Activated T-helper 1 cell treated with anti-CD3 and anti-CD28 coated beads, Interleukin-2, amount 50 U/mL, for 16 hours (primary cell): ENCODE results near the gene DDT.
"Not testable (repeated sequence)": the region's sequence is repeated elsewhere in the genome, so short reads cannot be mapped to it uniquely, and the experiment has no call there.

Experiments used
- DNase-seq, 2 donors: peaks; one replicate each; pipeline ENCODE4 v3.0.0-alpha.2; 2020; ENCODE audit warnings: low read depth in 1 of 2, low spot score in 1 of 2

Gene DDT

GRCh38 chr22:23989583-23990244 is 15.5 kb upstream of the DDT start:
- not testable (repeated sequence) for DNase-seq

DNA sequence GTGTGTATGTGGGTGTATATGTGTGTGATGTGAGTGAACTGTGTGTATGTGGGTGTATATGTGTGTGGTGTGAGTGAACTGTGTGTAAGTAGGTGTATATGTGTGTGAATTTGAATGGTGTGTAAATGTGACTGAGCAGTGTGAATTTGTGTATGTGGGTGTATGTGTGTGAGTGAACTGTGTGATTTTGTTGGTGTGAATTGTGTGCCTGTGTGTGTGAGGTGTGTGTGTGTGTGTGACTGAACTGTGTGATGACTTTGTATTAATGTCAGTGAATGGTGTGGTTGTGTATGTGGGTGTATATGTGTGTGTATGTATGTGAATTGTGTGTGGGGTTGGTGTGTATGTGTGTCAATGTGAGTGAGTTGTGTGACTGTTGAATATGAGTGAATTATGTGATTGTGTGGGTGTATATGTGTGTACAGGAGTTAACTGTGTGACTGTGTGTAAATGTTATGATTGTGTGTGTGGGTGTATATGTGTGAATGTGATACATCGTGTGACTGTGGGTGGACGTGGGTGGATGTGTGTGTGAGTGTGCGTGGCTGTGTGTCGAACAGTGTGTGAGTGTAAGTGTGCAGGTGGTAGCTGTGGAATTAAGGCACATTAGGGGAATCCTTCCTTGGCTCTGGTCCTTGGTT is 12.4 kb upstream of the DDT start:
- not testable (repeated sequence) for DNase-seq

- DNase-seq = not testable (repeated sequence)
Observed at GRCh38 chr22:23986089-23986488, 11.8 kb upstream of the DDT start.

GRCh38 chr22:23984430-23984829 is 10.2 kb upstream of the DDT start:
- peak in 1 of 2 donors; percentile 37 for DNase-seq

GRCh38 chr22:23980567-23980966 is 6.3 kb upstream of the DDT start:
- DNase-seq = not testable (repeated sequence)

DNA sequence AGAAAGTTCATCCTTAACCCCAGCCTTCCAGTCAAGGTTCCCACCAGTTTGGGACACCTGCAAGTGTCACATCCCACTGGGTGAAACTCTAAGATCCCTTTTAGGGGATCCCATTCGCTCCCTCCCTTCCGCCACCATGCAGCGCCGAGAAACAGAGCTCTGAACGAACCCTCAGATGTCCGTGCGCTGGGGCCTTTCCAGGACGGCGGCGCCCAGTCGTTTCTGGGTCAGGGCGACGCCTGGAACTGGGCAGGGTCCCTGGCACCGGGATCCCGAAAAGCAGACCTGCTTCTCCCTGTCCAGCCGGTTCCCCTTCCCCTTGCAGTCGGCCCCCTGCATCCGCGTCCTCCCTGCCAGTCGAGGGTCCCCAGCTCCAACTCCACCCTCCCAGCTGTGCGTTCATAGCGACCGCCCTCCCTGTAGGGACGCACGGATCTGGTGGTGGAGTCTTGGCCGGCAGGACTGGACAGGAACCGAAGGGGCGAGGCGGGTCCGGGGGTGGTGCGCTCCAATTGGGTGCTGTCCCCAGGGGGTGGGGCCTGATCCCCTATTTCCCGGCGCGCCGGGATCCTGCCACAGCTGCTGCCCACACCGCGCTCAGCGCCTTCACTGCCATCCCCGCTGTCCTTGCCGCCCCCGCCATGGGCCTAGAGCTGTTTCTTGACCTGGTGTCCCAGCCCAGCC is 5.5 kb upstream of the DDT start, which contains the start of gene GSTT2:
GSTT2 (plus strand) TSS at position 578 of the 684 bp plus-strand sequence.
- not testable (repeated sequence) for DNase-seq

- DNase-seq = not testable (repeated sequence)
Observed at GRCh38 chr22:23977304-23977703, 3.1 kb upstream of the DDT start.

DNA sequence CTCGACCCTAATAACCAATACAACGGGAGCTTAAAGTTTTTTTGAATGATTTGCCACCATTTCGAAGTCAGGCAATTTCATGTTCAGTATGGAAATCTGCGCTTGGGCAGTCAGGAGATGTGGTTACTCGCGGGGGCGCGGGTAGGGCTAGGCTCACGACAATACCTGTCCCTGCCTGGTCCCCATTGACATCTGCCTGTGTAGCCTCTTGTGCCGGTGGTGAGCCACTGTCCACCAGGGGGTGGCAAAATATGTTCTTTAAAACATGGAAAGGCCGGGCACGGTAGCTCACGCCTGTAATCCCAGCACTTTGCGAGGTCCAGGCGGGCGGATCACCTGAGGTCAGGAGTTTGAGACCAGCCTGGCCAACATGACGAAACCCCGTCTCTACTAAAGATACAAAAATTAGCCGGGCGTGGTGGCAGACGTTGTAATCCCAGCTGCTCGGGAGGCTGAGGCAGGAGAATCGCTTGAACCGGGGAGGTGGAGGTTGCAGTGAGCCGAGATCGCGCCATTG is 653 bp upstream of the DDT start:
- DNase-seq = not testable (repeated sequence)

- DNase-seq = not testable (repeated sequence)
Observed at GRCh38 chr22:23971927-23972326, 2.3 kb downstream of the DDT start.

- DNase-seq = no peak
Observed at GRCh38 chr22:23970816-23971486, 3.3 kb downstream of the DDT start.

DNA sequence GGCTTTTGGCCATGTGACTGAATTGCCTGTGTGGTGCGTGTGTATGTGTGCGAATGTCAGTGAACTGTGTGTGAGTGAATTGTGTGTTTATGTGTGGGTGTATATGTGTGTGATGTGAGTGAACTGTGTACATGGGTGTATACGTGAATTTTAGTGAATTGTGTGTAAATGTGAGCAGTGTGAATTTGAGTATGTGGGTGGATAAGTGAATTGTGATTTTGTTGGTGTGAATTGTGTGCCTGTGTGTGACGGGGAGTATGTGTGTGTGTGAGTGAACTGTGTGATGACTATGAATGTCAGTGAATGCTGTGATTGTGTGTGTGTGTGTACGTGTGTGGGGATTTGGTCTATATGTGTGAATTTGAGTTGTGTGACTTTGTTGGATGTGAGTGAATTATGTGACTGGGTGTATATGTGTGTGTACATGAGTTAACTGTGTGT is 4.0 kb downstream of the DDT start:
- DNase-seq = no peak

GRCh38 chr22:23969071-23969470 is 5.2 kb downstream of the DDT start:
- DNase-seq = no peak

- DNase-seq = not testable (repeated sequence)
Observed at GRCh38 chr22:23966568-23966967, 7.7 kb downstream of the DDT start, which contains the start of gene DDTL. Gene DDTL, plus strand, starts transcription at chr22:23966888. Its CDS starts 27 bp downstream, at chr22:23966915.

GRCh38 chr22:23966094-23966493 is 8.1 kb downstream of the DDT start:
- not testable (repeated sequence) for DNase-seq

GRCh38 chr22:23961084-23961771 is 13.0 kb downstream of the DDT start, which contains the start of gene GSTT2B:
Gene GSTT2B, minus strand, starts transcription at chr22:23961195. Its CDS starts 64 bp downstream, at chr22:23961131.
- not testable (repeated sequence) for DNase-seq

- peak; percentile 44 to 64 for DNase-seq
Observed at GRCh38 chr22:23956301-23956900, 17.8 kb downstream of the DDT start.

DNA sequence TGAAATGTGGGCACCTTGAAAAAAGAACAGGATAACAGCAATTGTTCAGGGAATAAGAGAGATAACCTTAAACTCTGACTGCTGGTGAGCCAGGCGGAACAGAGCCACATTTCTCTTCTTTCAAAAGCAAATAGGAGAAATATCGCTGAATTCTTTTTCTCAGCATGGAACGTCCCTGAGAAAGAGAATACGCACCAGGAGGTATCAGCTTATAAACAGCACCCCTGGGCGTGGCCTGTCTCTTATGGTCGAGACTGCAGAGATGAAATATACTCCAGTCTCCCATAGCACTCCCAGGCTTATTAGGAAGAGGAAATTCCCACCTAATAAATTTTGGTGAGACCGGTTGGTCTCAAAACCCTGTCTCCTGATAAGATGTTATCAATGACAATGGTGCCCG is 18.4 kb downstream of the DDT start:
- DNase-seq = not testable (repeated sequence)

GRCh38 chr22:23954991-23955305 is 19.3 kb downstream of the DDT start:
- not testable (repeated sequence) for DNase-seq

GRCh38 chr22:23954193-23954990 is 19.8 kb downstream of the DDT start:
- not testable (repeated sequence) for DNase-seq
